GM19025 (cell line): ENCODE measurements around the gene AQP12B.

Experiments used
- ATAC-seq: cut with Tn5 transposase; IDR thresholded peaks from one replicate; pipeline ENCODE4 v1.9.1; 2021; ENCODE audit warnings: mild to moderate bottlenecking, low read depth, moderate library complexity; ENCODE audit not compliant: unreplicated experiment

Gene AQP12B

DNA sequence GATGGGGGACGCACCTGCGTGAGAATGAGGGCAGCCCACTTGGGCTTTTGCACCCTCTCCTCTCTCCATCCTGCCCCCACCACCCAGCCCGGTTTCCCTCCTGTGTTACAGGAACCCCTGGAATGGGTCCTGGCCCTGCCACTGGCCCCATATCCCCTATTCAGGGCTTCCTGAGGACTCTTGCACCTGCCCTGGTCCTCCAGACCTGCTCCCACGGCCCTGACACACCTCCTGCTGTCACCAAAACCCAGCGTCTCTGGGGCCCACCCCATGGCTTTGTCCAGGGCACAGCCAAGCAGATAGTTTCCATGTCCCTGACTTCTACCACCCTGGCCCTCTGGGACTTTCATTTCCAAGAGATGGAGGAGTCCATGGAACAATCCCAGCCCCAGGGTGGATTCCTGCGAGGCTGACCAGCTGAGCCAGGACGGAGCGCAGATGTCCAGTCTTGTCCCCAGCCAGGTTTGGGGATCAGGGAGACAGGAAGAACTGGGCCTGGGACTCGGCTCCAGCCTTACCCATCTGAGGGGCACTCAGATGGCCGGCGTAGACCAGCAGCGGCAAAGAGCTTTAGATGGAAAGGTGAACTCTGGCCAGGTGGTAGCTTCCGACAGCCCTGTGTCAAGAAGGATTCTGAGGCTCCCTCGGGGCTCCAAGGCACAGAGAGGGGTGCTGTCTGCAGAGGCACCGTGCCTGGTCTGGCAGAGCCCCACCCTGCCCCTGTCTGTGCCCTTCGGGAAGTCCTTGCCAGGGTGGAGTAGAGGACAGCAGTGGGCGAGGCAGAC lies 45.4 kb downstream of the AQP12B start:
- no peak for ATAC-seq

DNA sequence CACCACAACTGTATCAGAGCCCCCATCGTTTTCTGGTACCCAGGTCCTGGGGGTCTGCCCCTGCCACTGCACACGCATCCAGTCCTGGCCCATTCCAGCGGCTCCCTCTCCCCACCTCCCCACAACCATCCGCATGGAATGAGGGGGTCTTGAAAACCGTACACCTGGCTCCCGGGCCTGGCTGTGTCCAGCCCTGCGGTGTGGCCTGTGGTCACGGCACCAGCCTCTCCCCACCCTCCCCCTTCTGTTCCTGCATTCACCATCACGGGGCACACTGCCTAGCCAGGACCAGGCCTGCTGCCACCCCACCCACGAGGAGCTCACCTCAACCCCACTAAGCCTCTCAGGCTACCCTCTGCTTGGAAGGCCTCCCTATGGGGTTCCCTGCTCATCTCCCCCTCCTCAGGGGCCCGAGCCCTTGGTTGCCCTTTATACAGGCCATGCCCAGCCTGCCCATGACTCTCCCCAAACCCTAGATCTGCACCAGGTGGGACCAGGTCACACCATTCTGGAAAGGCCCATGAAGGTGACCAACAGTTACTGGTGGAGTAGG lies 46.0 kb downstream of the AQP12B start:
- no peak for ATAC-seq

DNA sequence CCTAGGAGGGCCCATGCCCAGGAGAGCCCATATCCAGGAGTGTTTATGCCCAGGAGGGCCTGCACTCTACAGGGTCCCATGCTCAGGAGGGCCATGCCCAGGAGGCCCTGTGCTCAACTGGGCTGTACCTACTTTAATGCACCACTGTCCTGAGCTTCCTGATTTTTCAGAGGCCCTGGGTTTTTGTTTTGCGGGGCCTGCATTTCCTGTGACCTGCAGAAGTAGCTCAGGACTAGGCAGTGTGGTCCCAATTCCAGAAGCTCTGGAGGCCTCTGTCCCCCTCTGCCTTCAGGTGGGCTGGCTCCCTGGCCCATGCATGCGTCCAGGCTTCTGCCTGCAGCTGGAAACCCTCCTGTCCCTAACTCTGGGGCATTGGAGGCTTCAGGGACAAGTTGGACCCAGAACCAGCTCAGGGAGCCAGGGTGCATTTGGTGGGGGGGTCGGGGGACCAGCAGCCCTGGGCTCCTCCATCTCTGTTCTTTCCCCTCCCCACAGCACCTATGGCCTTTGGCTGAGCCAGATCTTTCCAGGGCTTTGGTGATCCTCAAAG lies 46.6 kb downstream of the AQP12B start:
- no peak for ATAC-seq

DNA sequence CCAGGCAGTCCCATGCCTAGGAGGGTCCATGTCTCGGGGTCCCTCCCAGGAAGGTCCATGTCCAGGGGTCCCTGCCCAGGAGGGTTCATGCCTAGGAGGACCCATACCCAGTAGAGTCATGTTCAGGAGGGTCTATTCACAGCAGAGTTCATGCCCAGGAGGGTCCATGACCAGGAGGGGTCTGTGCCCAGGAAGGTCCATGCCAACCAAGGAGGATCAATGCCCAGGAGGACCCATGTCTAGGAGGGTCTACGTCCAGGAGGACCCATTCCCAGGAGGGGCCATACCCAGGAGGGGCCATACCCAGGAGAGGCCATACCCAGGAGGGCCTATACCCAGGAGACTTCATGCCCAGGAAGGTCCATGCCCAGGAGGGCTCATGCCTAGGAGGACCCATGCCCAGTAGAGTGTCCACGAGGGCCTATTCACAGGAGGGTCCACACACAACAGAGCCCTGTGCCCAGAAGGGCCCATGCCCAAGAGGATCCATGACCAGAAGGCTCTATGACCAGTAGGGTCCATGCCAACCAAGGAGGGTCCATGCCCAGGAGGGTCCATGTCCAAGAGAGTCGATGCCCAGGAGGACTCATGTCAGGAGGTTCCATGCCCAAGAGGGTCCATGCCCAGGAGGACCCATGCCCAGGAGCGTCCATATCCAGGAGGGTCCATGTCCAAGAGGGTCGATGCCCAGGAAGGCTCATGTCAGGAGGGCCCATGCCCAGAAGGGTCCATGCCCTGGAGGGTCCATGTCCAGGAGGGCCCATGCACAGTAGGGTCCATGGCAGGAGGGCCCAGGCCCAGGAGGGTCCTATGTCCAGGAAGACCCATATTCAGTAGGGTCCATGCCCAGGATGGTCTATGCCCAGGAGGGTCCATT lies 47.3 kb downstream of the AQP12B start:
- ATAC-seq: no peak

DNA sequence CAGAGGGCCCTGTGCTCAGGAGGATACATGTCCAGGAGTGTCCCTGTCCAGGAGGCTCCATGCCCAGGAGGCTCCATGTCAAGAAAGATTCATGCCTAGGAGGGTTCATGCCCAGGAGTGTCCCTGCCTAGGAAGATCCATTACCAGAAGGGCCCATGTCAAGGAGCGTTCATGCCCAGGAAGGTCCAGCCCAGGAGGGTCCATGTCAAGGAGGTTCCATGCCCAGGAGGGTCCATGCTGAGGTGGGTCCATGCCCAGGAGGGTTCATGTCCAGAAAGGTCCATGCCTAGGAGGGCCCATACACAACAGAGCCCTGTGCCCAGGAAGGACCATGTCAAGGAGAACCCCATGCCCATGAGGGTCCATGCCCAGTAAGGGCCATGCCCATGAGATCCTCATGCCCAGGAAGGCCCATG lies 50.4 kb downstream of the AQP12B start:
- ATAC-seq: no peak

DNA sequence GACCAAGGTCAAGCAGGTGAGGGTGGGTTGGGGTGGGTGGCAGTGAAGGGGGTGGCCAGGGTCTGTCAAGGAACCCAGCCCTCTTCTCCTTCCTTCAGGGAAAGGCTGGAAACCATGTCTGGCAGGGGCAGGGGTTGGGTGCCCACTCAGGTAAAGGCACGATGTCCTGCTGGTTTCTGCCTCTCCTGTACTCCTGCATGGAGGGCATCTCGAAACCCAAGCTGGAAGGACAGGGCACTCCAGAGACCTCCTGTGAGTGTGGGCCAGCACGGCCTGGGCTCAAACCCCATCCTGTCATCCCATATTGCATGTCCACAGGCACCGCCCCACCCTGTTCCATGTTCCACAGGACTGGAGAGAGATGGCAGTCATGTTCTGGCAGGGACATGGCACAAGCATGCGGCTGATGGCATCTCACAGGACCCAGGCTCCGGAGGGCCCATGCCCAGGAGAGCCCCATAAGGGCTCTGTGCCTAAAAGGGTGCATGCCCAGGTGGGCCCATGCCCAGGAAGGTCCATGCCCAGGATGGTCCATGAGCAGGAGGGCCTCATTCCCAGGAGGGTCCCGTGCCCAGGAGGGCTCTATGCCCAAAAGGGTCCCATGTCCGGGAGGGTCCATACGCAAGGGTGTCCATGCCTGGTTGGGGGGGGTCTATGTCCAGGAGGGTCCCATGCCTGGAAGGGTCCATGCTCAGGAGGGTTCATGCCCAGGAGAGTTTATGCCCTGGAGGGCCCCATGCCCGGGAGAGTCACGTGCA lies 51.0 kb downstream of the AQP12B start:
- ATAC-seq: no peak

DNA sequence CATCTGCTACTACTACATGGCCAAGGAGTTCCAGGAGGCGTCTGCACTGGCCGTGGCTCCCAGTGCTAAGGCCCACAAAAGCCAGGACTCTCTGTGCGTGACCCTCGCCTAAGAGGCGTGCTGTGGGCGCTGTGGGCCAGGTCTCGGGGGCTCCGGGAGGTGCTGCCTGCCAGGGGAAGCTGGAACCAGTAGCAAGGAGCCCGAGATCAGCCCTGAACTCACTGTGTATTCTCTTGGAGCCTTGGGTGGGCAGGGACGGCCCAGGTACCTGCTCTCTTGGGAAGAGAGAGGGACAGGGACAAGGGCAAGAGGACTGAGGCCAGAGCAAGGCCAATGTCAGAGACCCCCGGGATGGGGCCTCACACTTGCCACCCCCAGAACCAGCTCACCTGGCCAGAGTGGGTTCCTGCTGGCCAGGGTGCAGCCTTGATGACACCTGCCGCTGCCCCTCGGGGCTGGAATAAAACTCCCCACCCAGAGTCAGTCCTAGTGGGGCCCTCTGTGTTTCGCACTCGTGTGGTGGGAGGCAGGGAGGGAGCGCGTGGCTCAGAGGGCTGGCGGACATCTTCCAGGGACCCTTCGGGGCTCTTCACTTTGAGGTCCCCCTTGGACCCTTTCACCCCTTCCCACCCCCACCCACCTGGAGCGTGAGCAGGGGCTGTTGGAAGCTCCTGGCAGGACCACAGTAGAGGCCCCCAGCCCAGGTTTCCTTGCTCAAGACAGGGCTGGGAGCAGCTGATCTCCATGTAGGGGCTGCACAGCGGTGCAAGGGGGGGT lies 51.7 kb downstream of the AQP12B start:
- no peak for ATAC-seq

DNA sequence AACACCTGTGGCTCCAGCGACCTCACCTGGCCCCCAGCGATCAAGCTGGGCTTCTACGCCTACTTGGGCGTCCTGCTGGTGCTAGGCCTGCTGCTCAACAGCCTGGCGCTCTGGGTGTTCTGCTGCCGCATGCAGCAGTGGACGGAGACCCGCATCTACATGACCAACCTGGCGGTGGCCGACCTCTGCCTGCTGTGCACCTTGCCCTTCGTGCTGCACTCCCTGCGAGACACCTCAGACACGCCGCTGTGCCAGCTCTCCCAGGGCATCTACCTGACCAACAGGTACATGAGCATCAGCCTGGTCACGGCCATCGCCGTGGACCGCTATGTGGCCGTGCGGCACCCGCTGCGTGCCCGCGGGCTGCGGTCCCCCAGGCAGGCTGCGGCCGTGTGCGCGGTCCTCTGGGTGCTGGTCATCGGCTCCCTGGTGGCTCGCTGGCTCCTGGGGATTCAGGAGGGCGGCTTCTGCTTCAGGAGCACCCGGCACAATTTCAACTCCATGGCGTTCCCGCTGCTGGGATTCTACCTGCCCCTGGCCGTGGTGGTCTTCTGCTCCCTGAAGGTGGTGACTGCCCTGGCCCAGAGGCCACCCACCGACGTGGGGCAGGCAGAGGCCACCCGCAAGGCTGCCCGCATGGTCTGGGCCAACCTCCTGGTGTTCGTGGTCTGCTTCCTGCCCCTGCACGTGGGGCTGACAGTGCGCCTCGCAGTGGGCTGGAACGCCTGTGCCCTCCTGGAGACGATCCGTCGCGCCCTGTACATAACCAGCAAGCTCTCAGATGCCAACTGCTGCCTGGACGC lies 52.5 kb downstream of the AQP12B start:
- ATAC-seq: no peak

DNA sequence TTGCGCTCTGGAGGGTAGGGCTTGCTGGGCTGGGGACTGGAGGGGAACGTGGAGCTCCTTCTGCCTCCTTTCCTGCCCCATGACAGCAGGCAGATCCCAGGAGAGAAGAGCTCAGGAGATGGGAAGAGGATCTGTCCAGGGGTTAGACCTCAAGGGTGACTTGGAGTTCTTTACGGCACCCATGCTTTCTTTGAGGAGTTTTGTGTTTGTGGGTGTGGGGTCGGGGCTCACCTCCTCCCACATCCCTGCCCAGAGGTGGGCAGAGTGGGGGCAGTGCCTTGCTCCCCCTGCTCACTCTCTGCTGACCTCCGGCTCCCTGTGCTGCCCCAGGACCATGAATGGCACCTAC lies 53.1 kb downstream of the AQP12B start:
- ATAC-seq: no peak

DNA sequence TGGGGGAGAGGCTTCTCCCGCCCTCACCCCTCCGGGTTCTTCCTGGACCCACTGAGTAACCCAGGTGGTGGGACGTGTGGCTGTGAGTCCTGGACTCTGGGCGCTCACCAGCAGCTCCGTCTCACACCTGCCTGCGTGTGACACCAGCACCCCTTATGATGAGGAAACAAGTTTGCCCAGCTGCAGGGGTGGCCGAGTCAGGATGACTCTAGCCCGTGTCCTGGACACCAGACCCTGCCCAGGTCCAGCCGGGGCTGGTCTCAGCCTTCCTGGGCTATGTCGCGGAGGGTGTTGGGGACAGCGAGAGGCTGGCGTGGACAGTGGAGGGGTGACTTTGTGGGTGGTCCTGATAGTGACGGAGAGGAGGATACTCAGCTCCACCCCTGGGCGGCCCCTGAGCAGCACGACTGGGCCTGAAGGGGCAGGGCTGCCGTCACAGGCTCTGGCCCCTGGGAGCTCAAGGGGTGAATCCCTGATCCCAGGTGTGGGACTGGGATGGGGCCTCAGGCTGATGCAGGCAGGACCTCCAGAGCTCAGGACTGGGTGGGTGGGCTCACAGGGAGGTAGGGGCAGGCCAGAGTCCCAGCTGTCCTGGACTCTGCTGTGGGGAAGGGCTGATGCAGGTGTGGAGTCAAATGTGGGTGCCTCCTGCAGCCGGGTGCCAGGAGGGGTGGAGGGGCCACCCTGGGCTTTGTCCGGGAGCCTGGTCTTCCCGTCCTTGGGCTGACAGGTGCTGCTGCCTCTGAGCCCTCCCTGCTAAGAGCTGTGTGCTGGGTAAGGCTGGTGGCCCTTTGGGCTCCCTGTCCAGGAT lies 53.7 kb downstream of the AQP12B start:
- ATAC-seq: no peak

DNA sequence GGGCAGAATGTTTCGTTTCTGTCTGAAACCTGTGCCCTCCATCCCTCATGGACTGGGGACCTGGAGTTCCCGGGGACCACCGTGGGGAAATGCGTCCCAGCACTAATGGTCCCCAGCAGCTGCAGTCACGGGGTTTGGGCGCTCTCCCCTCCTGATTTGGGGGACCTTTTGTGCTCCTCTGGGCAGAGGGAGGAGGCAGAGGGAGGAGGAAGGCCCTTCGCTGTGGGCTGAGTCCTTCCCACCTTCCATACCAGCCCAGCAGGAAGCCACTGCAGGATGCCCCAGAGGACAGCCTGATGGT lies 54.2 kb downstream of the AQP12B start:
- ATAC-seq: no peak

DNA sequence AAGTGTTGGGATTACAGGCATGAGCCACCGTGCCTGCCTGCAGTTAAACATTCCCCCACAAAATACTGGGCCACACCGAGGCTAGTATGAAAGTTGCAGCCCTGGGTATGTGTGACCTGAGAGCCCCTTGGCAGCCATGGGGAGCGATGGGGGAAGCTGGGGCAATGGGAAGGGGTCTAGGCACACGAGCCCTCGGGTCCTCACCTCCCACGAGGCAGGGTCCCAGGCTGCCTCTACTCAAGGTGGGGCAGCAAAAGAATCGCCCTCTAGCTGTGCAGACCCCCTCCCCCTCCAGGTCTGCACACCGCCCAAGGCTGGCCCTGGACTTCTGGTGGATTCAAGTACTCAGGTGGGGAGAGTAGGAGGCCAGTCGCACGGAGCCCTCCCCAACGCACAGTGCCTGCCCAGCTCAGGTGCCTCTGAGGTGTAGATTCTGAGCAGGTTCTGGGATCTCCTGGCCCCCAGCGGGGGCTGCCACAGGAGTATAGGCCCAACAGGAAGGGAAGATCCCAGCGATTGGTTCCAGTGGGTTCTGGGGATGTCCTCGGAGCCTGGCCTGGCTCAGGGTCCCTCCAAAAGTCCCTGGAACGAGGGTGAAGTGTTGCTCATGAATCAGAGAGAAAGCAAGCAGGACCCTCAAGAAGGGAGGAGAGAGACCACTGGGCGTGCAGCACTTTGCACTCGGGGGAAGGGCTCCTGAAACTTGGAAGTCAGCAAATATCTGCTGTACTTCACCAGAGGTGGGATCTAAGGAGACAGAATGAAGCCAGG lies 54.8 kb downstream of the AQP12B start:
- ATAC-seq: no peak

DNA sequence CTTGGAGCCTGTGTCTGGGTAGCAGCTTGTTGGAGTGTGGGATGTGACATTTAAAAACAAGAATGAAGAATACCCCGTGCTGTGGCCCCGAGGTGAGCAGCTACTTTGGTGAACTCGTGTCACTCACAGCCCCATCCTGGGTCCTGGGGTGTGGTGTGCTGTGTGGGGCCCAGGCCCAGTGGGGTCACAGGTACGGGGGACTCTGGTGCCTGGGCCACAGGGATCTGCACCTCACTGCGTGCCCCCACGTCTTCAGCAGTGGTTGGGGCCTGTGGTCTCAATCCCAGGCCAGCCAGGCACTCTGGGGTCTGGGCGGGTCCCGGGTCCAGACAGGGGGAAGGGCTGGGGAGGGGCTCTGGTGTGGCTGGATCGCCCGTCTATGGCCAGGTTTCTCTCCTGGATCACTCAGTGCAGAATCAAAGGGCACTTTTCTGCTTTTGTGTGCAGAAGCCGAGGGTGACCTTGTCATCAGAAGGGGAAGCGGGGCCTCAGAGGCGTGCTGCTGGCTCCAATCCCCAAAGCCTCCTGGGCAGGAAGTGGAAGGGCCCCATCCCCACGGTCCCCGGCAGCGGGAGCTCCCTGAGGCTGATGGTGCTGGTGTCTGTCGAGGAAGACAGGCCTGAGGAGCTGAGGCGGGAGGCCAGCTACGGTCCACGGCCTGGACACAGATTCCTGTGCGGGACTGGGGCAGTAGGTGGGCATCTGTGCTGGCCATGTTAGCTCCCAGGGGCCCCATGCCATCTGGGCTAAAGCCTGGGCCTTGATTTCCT lies 56.0 kb downstream of the AQP12B start:
- no peak for ATAC-seq
